Gastroesophageal sphincter (tissue), 3 donors: ENCODE results near the gene DCTN2.

Experiments used
- POLR2A ChIP-seq, 2 donors: fragments of 450-650 bp; IDR thresholded peaks; one replicate each; pipeline ENCODE4 v1.6.1; 2017; ENCODE audit warnings: antibody characterized with exemption in 2 of 2, mild to moderate bottlenecking in 2 of 2, moderate library complexity in 1 of 2
- TF ChIP-seq, protein P1 (sequence below), 4 experiments: fragments of 200-600 bp in 2 of 4; fragments of 450-650 bp in 2 of 4; sonication (generic) in 1 of 4; IDR thresholded peaks; one replicate each; pipeline ENCODE4 v1.5.1; 2017 to 2019; ENCODE audit warnings: antibody characterized with exemption in 4 of 4, mild to moderate bottlenecking in 2 of 4, moderate library complexity in 2 of 4

DNA sequence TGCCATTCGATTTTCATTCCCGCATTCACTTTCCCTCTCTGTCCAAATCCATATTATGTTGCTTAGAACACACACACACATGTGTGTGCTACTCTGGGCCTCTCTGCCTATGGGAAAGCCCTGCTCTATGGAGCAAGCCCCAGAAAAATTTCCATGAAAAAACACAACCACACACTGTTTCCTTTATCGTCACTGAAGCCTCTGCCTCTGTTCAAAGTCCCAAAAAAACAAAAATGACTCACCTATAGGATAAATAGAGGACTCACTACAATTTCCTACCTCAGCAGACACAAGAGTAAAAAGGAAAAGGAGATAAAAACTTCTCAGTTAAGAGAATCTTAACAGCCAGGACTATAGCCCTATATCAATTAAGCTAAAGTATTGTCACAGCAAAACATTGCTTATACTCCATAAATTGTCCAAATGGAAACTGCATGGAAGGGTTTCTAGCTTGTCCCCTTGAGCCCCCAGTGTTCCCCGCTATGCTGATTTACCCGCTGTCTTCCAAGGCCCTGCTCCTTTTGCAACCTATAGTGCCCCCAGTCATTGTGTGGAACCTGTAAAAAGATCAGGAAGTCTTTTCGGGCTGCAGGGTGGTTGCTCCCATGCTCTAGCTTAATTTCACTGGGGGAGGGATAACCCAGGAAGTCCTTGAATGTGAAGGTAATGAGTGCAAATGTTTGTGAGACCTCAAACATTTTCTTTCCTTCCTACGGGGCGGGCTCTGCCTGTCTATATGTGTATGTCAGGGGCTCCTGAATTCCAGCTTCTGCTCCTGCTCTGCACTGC, 32.9 kb upstream of the DCTN2 start:
- TF ChIP-seq, protein P1, sequence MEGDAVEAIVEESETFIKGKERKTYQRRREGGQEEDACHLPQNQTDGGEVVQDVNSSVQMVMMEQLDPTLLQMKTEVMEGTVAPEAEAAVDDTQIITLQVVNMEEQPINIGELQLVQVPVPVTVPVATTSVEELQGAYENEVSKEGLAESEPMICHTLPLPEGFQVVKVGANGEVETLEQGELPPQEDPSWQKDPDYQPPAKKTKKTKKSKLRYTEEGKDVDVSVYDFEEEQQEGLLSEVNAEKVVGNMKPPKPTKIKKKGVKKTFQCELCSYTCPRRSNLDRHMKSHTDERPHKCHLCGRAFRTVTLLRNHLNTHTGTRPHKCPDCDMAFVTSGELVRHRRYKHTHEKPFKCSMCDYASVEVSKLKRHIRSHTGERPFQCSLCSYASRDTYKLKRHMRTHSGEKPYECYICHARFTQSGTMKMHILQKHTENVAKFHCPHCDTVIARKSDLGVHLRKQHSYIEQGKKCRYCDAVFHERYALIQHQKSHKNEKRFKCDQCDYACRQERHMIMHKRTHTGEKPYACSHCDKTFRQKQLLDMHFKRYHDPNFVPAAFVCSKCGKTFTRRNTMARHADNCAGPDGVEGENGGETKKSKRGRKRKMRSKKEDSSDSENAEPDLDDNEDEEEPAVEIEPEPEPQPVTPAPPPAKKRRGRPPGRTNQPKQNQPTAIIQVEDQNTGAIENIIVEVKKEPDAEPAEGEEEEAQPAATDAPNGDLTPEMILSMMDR (IDR thresholded peaks at IDR 0.05), result no peak
- TF ChIP-seq POLR2A (IDR thresholded peaks at IDR 0.05), result no peak
